Fibroblast of gingiva (primary cell): Measurements from ENCODE around the gene ZNF207.
"Not testable (repeated sequence)": the region's sequence is repeated elsewhere in the genome, so short reads cannot be mapped to it uniquely, and the experiment has no call there.

Experiments
- DNase-seq: peaks from one replicate; pipeline ENCODE4 v3.0.0-alpha.2; 2011; ENCODE audit warnings: low read depth

ZNF207 gene

DNA sequence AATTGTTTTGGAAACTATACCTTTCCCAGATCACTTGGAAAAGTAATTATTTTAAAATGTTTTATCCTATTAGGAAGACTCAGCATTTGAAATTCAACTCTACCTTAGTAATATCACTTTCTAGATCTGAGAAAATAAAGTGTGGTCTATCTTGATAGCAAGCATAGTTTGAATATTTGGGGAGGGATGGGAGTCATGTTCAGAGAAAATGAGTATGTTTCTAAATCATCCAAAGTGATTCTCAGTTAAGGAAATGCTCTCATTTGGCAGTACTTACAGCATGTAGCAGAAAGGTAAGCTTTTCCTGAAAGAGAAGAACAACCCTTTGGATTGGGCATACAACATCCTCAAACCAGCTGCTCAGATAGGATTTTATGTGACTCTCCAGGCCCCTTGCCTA lies 14.9 kb upstream of the ZNF207 start:
- DNase-seq, result no peak

DNA sequence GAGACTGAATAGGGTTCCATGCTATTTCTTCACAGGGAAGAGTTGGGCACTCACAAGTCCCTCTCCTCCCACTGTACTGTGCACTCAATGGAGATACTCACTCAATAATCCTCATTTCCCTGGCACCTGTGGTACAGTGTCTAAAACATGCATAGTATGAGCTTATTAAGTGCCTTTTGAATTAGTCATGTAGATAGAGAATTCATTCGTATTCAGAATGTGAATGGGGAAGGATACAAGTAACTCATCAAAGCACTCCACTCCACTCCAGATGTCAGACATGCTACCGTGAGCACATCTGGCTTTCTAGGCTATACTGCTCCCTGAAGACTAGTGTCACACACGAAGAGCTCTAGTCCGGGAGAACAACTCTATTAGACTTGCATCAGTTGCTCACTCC lies 14.3 kb upstream of the ZNF207 start:
- DNase-seq, result no peak

GRCh38 chr17:32341141-32341856 lies 8.7 kb upstream of the ZNF207 start:
- peak; percentile 5 for DNase-seq

GRCh38 chr17:32341857-32342602 lies 7.9 kb upstream of the ZNF207 start, which contains the start of gene C17orf75:
Gene C17orf75 (minus strand): TSS chr17:32342173. CDS start chr17:32342139, 34 bp downstream.
- DNase-seq, result peak; percentile 72

- no peak for DNase-seq
Measured at GRCh38 chr17:32342603-32343325, 7.2 kb upstream of the ZNF207 start.

- no peak for DNase-seq
Measured at GRCh38 chr17:32345951-32346600, 3.9 kb upstream of the ZNF207 start.

- DNase-seq, result no peak
Measured at GRCh38 chr17:32348483-32348800, 1.5 kb upstream of the ZNF207 start.

DNA sequence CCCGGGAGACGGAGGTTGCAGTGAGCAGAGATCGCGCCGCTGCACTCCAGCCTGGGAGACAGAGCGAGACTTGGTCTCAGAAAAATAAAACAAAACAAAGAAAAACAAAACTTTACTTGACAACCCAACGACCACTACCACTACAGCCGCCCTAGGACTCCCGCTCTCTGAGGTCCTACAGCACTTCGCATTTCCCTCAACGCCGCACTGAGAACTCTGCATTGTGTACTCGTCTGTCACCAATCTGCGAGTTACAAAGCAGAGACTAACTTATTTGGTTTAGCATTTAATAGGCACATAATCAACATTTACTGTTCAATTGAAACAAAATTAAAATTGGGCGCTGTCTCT lies 479 bp upstream of the ZNF207 start:
- peak; percentile 6 for DNase-seq

- DNase-seq, result peak; percentile 78
Measured at GRCh38 chr17:32350666-32351418, 885 bp downstream of the ZNF207 start.

DNA sequence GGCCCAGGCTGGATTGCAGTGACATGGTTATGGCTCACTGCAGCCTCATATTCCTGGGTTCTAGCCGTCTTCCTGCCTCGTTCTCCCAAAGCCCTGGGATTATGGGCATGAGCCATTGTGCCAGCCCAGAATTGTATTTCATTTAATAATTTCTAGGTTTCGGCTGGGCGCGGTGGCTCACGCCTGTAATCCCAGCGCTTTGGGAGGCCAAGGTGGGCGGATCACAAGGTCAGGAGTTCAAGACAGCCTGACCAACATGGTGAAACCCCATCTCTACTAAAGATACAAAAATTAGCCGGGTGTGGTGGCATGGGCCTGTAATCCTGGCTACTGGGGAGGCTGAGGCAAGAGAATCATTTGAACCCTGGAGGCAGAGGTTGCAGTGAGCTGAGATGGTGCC lies 2.8 kb downstream of the ZNF207 start:
- not testable (repeated sequence) for DNase-seq

- DNase-seq, result no peak
Measured at GRCh38 chr17:32355649-32356377, 5.9 kb downstream of the ZNF207 start.

DNA sequence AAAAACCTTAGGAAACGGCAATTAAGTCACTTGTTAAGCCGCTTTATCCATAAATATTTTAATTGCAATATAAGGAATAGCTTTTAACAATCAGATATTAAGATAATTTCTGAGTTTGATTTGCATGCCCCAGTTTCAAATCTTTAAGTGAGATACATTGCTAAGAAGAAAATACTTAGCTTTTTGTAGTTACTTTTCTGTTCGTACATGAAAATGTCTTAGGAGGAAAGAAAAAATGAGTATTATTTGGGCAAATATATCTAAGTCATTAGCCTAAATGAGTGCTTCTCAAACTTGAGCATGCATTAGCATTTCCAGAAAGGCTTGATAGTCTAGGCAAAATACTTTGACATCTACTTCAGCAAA lies 6.4 kb downstream of the ZNF207 start:
- DNase-seq, result no peak

- no peak for DNase-seq
Measured at GRCh38 chr17:32356750-32357149, 6.8 kb downstream of the ZNF207 start.

DNA sequence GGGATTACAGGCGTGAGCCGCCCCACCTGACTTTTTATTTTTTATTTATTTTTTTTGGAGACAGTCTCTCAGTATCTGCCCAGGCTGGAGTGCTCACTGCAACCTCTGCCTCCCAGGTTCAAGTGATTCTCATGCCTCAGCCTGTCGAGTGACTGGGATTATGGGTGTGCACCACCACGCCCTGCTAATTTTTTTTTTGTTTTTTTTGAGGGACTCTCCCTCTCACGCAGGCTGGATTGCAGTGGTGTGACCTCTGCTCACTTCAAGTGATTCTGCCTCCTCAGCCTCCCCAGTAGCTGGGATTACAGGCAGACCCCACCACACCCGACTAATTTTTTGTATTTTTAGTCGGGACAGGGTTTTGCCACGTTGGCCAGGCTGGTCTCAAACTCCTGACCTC lies 7.7 kb downstream of the ZNF207 start:
- no peak for DNase-seq

- no peak for DNase-seq
Measured at GRCh38 chr17:32361270-32361669, 11.3 kb downstream of the ZNF207 start.

DNA sequence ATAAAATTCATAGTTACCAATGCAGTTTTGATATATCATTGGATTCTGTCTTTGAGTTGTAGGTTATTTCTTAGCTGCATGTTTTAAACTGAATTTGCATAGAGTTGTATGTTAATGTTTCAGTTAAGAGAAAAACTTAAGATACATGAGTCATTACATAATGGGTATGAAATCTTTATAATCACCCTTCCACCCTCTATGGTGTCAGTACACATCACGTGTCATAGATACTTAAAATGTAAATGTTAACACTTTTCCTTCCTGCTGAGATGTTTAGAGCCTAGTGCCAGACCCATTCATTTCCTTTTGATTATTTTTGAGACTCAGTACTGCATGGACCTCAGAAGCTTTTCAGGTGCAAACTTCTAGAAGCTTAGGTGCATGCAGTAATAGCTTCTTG lies 20.5 kb downstream of the ZNF207 start:
- DNase-seq, result no peak

GRCh38 chr17:32382526-32383223 lies 32.7 kb downstream of the ZNF207 start:
- no peak for DNase-seq

DNA sequence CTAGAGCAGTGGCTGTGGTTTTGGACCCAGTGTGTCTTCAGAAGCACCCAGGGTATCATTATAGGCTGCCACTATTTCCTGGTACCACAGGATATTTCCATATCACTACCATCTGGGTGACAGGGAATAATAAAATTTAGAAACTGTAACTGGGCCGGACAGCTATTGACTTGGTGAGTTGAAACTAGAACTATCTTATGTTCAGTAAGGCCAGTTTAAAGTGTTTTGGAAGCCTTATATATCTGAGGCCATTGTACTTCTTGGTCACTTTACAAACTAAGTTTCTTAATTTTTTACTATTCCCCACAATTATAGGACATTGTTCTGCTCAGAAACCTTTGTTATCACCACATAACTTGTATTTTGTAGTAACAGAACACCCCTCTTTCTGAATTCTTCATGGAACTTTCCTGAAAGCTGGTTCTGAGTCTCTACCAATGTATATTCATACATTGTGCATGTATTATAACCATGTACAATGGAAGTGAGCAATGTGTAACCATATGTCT lies 34.0 kb downstream of the ZNF207 start:
- no peak for DNase-seq

DNA sequence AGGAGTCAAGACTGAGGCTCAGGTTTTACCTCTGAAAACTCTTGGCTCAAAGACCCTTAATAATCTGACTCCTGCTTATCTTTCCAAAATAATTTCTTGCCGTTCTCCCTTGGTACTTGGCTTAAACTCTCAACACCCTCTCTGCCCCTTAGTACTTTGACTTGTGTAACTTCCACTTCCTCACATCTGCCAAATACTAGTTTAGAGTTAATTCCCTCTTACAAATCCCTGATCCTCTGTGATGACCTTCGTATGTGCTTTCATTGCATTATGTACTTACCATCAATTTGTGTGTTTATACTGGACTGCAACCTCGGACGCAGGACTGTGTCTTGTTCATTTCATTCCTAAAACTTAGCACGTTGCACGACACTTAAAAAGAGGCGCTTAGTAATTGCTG lies 35.2 kb downstream of the ZNF207 start:
- DNase-seq, result no peak

DNA sequence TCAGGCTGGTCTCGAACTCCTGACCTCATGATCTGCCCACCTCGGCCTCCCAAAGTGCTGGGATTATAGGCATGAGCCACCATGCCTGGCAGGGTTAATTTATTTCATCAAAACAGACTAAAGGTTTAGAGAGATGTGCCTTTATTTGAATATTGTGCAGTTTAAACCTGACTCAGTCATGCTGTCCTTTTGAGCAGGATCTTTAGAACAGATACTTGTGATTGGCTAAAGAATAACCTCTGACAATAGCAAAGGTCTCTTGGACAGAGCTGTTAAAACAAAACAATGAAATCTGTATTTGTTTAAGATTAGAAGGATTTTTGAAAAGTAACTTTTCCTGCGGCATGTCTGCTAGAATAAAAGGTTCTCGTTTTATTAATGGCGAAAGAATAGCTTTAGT lies 36.0 kb downstream of the ZNF207 start:
- no peak for DNase-seq
